Measurements from ENCODE around the gene RMND5B. TPM values are rescaled to one million over a fixed set of nuclear protein-coding genes. Genes with fewer than 3 reads are reported as not detected.
"Not testable (repeated sequence)": the region's sequence is repeated elsewhere in the genome, so short reads cannot be mapped to it uniquely, and the experiment has no call there.

The RMND5B gene
- total and polyA plus RNA-seq, 7 donors, result 25.2 to 44.8 (median 37.5) TPM

DNA sequence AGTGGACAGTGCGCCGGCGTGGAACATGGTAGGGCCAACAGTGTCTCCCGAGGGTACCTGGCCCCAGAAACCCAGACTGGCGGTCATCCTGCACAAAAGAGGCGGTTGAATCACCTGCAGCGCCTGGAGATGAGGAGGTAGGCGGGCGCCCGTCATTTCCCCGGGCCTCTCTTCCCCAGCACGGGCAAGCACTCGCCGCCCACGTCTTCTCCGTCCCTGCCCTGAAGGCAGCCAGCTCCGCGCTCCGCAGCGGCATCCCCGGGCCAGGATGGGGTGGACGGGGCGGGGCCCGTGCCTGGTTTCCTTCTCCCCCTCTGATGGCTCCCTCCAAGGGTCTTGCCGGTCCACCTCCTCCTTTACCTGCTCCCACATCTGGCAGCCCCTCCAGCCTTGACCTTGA is 44.5 kb upstream of the RMND5B start:
- Histone ChIP-seq H3K4me1 (no peaks in the 10 kb centered on the region), H3K9me3 (no peaks in the 10 kb centered on the region), H3K4me3 (no peak overlapping the region), H3K27ac (no peak overlapping the region), H3K36me3 (no peaks in the 10 kb centered on the region), H3K27me3 (peaks cover 3 to 19% (median 7%) of the 10 kb centered on the region in 3 donors)
- 47 to 56% methylated on average over 25 of the region's 25 CpGs for WGBS, 2 donors
- intact Hi-C loops (cut with DNase I), result no loop called here
- TF ChIP-seq EP300 (IDR thresholded peaks at IDR 0.05) (no peak), POLR2A (IDR thresholded peaks at IDR 0.05) (no peak), POLR2AphosphoS5 (IDR thresholded peaks at IDR 0.05) (no peak)
- TF ChIP-seq, protein P1, sequence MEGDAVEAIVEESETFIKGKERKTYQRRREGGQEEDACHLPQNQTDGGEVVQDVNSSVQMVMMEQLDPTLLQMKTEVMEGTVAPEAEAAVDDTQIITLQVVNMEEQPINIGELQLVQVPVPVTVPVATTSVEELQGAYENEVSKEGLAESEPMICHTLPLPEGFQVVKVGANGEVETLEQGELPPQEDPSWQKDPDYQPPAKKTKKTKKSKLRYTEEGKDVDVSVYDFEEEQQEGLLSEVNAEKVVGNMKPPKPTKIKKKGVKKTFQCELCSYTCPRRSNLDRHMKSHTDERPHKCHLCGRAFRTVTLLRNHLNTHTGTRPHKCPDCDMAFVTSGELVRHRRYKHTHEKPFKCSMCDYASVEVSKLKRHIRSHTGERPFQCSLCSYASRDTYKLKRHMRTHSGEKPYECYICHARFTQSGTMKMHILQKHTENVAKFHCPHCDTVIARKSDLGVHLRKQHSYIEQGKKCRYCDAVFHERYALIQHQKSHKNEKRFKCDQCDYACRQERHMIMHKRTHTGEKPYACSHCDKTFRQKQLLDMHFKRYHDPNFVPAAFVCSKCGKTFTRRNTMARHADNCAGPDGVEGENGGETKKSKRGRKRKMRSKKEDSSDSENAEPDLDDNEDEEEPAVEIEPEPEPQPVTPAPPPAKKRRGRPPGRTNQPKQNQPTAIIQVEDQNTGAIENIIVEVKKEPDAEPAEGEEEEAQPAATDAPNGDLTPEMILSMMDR (IDR thresholded peaks at IDR 0.05), result no peak
- DNase-seq, result no peak

DNA sequence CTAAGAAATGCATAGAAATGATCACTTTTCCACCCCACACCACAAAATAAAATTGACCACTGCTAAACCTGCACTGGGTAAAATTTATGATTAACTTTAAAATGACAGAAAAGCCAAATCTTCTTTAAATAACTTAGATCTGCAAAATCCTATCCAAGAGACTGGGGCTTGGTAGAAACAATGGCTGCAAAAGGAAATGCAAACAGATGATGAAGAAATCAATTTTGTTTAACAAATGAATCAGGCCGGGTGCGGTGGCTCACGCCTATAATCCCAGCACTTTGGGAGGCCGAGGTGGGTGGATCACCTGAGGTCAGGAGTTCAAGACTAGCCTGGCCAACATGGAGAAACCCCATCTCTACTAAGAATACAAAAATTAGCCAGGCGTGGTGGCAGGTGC is 43.6 kb upstream of the RMND5B start:
- H3K4me3 ChIP-seq; H3K4me1 ChIP-seq; H3K36me3 ChIP-seq; H3K27ac ChIP-seq; DNase-seq; intact Hi-C loops (cut with DNase I); H3K9me3 ChIP-seq: not testable (repeated sequence)
- WGBS, 2 donors, result 25 to 66% methylated on average over 5 of the region's 5 CpGs
- H3K27me3 ChIP-seq, result peaks cover 3 to 19% (median 7%) of the 10 kb centered on the region in 3 donors

DNA sequence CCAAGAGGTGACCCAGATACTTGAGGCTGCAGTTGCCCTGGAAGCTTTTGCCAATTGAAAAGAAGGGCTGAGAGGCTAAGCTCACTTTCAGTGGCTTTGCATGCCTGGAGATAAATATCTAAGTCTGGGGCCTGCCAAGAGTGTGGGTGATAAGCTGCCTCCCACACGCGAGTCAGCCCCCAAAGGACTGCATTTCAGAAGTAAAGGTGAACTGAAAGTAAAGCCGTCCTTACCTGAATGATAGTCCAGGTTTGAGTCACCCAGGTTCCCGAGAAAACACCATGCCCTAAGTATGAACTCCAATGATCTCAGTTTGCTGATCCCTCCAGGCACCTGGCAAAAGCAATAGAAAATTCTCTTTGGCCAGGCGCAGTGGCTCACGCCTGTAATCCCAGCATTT is 40.0 kb upstream of the RMND5B start:
- peaks cover 3 to 19% (median 7%) of the 10 kb centered on the region in 3 donors for H3K27me3 ChIP-seq
- WGBS, 2 donors, result 84 to 86% methylated on average over 6 of the region's 6 CpGs
- no peak overlapping the region for H3K27ac ChIP-seq
- TF ChIP-seq POLR2AphosphoS5 (IDR thresholded peaks at IDR 0.05), result no peak
- TF ChIP-seq, protein P1 (IDR thresholded peaks at IDR 0.05), result no peak
- no peak for TF ChIP-seq EP300 (IDR thresholded peaks at IDR 0.05)
- no peak for TF ChIP-seq POLR2A (IDR thresholded peaks at IDR 0.05)
- intact Hi-C loops (cut with DNase I), result no loop called here
- no peak for DNase-seq
- H3K4me1 ChIP-seq, result no peaks in the 10 kb centered on the region
- H3K36me3 ChIP-seq, result no peaks in the 10 kb centered on the region
- H3K9me3 ChIP-seq, result no peaks in the 10 kb centered on the region
- H3K4me3 ChIP-seq, result no peak overlapping the region

DNA sequence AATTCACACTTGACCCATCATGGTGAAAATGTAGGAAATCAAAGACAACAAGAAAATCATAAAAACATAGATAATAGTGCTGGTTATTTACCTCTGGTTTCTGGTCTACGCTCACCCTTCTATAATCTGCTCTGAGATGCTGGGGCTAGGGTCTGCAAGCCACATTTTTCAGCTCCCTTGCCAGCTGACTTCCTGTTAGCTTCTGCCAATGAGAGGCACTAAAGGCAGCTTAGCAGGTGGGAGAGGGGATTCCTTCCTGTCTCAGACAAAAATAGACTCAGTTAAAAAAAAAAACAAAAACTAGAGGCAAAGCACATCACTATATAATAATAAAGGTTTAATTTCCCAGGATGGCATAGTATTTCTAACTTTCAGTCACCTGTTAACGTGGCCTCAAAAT is 37.7 kb upstream of the RMND5B start:
- Histone ChIP-seq H3K27me3 (peaks cover 0 to 8% (median 0%) of the 10 kb centered on the region in 3 donors), H3K4me1 (no peaks in the 10 kb centered on the region), H3K9me3 (no peaks in the 10 kb centered on the region), H3K36me3 (no peaks in the 10 kb centered on the region), H3K4me3 (no peak overlapping the region), H3K27ac (no peak overlapping the region)
- WGBS, 2 donors, result 61 to 63% methylated on average over 2 of the region's 2 CpGs
- intact Hi-C loops (cut with DNase I), result no loop called here
- no peak for TF ChIP-seq EP300 (IDR thresholded peaks at IDR 0.05)
- no peak for TF ChIP-seq POLR2AphosphoS5 (IDR thresholded peaks at IDR 0.05)
- TF ChIP-seq, protein P1 (IDR thresholded peaks at IDR 0.05), result no peak
- no peak for TF ChIP-seq POLR2A (IDR thresholded peaks at IDR 0.05)
- DNase-seq, result no peak

DNA sequence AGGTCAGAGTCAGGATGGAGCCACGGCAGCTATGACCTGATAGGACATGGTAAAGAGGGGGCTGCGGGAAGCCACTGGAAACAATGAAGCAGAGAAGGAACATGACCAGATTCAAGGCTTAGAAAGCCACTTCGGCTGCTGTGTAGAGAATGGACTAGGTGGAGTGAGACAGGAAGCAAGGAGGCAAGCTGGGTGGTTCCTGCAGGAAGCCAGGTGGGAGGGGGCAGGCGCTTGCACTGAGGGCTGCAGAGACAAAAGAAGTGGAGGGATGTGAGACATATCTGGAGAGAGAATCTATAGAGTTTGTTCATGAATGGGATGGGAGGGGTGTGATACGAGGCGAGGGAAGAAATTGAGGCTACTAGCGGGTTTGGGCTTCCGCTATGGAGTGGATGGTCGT is 36.5 kb upstream of the RMND5B start:
- Histone ChIP-seq H3K4me3 (no peak overlapping the region), H3K36me3 (no peaks in the 10 kb centered on the region), H3K9me3 (no peaks in the 10 kb centered on the region), H3K27me3 (peaks cover 0 to 8% (median 0%) of the 10 kb centered on the region in 3 donors), H3K4me1 (no peaks in the 10 kb centered on the region), H3K27ac (no peak overlapping the region)
- intact Hi-C loops (cut with DNase I), result no loop called here
- no peak for DNase-seq
- TF ChIP-seq POLR2AphosphoS5 (IDR thresholded peaks at IDR 0.05) (no peak), POLR2A (IDR thresholded peaks at IDR 0.05) (no peak), EP300 (IDR thresholded peaks at IDR 0.05) (no peak)
- TF ChIP-seq, protein P1 (IDR thresholded peaks at IDR 0.05), result no peak
- 70 to 75% methylated on average over 9 of the region's 9 CpGs for WGBS, 2 donors

Data from sigmoid colon (tissue), 7 donors.